GM21367 (cell line): ENCODE data around the gene TTC32.

Source experiments
- ATAC-seq: cut with Tn5 transposase; IDR thresholded peaks from one replicate; pipeline ENCODE4 v1.9.1; 2021; ENCODE audit not compliant: unreplicated experiment

Gene TTC32

GRCh38 chr2:19878268-19879046 is 23.3 kb downstream of the TTC32 start:
- ATAC-seq, result no peak

- no peak for ATAC-seq
Observed at GRCh38 chr2:19876751-19877150, 25.0 kb downstream of the TTC32 start.

DNA sequence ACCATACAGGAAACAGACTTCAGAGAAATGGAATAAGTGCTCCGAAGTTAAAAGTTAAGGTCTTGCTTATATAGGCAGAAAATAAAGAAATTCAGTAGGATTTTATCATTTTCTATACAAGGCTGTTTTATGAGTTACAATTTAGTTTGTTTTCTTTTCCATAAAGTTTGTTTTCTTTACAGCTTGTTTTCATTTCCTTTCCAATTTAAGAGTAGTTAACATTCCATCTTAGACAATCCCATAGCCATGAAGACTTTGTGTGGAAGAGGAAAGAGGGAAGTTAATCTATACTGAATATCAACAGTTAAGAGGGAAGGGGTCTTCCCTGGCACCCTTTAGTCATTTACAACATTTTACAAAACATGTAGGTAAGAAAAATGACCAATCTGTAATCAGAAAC is 26.5 kb downstream of the TTC32 start:
- ATAC-seq, result no peak

DNA sequence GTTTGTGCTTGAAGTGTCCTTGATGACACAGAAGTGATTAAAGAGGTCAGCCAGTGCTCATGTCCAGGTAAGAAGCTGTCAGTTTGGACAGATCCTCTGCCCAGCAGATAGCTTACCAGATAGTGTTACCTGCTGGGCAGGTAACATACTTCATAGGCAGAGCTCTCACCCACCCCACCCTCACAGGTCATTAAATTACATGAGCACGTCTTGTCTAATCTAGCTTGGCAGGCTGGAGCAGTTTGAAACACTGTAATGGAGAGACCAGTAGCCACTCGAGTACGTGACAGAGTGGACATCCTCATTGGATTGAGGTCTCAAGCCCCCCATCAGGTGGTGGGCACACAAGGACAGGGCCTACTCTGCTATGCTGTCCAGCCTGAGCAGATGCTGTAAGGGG is 27.1 kb downstream of the TTC32 start:
- ATAC-seq, result no peak

DNA sequence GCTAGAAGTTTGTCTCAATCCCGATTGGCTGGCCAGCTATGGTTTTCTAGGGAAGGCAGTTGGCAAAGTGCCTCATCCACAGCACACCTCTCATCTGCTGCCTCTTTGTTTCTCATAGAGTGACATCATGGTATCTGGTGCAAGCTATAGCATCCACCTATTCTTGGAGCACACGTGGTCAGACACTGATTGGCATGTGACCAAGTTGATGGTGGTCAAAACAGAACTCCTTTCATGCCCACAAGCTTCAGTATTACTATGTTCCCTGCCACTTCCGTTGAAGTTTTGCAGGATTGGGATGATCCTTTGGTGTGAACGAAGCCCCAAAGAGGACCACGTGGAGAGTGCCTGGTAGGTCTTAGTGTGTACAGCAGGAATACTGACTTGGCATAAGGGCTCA is 28.8 kb downstream of the TTC32 start:
- no peak for ATAC-seq

DNA sequence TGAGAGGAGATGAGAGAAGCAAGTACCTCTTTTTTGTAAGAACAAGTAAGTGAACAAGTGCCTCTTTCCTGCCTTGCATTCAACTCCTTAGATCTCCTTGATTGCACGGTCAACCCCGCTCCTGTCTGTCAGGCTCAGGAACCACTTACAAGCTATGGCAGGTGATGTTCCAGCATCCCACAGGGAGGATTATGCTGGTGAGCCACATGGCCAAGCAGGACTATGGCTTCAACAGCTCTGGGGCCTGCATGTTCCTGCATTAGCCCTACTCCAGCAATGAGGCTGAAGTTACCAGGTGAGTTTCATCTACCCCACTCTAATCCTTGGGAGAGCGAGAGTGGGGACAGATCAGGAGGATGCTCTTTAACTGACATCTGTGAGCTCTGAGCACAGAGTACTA is 29.5 kb downstream of the TTC32 start:
- ATAC-seq, result no peak

DNA sequence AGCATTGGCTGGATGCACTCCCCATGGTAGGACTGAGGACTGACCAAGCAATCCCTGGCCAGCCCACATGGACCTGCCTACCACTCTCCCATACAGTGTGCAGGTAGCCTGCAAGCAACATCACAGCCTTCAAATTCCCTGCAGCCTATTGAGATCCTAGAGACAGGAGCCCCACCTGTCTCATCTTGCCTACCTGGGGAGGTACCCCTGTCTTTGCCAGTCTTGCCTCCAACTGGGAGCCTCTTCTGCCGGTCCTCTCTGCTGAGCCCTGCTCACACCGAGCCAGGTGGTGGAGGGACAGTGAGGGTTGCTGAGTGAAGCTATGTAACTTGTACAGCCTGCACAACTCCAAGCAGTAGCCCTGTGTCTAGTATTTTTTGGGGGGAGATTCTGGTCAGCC is 29.9 kb downstream of the TTC32 start:
- no peak for ATAC-seq

GRCh38 chr2:19870792-19871191 is 31.0 kb downstream of the TTC32 start:
- ATAC-seq, result no peak

DNA sequence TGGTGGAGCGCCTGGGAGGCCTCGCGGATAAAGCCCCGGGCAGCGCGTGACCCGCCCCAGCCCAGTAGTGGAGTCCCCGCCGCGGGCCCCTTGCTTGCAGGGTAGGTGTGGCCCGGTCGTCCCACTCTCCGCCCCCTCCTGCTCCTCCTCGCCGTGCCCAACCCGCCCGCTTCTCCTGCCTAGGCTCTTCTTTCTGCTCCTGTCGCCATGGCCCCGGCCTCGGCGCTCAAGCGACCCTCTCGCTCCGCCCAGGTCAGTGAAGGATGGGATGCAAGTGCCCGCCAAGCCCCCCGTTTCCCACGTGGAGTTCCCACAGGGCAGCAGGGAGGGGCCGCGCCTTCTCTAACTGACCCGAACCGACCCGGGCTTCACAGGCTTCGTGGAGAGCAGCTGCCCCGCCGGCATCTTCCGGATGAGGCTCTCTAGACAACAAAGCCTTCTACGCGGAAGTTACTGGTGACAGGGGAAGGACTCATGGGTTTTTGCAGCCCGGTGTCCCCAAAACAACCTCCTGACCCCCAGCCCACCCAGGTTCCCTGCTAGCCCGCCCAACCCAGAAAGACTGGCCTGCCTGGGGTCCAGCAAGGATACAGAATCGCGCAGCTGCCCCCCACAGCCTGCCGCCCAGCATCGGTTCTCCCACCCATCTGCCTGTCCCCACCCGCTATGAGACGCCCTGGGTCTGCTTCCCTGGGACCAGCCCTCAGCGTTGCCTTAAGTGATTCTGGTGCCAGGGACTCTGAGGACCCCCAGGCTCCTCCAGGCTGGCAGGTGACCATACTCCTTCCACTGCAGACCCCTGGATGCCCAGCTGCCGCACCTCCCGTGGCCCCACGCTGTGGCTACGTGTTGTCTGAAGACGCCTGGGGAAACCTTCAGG is 32.8 kb downstream of the TTC32 start:
- peak; percentile 71 for ATAC-seq

- ATAC-seq, result peak; percentile 9
Observed at GRCh38 chr2:19868224-19868623, 33.6 kb downstream of the TTC32 start.

- no peak for ATAC-seq
Observed at GRCh38 chr2:19866771-19867170, 35.0 kb downstream of the TTC32 start.

DNA sequence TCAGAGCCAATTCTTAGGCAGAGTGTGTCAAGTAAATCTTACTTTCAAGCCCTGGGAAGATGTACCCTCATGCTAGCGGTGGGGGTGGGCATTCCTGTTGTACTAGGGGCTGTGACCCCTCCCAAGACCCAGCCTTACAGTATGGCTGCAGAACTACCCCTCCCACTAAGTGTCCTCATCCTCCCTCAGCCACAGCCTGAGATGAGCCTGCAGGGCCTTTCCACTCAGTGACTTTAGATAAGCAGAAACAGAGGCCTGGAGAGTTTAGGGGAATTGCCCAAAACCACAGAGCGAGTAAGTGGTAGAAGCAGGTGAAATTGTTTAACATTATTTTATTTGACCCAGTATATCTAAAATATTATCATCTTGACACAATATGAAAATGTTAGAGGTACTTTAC is 36.6 kb downstream of the TTC32 start:
- ATAC-seq, result no peak

DNA sequence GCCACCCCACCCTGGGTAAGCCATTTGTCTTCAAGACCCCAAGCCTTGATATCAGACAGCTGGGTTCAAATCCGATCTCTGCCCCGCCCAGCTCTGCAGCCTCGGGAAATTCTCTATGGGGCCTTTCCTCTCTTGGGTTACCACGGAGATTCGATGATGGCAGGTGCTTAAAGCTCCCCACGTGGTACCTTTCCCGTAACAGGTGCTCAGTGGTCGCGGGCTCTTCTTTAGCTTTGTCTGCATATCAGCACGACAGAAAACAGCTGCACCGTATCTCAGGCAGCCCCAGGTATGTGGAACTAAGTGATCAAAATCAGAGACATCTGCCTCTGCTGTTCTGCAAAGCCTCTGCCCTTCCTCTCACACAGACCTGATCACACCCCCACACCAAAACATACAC is 37.4 kb downstream of the TTC32 start:
- ATAC-seq, result no peak

- peak; percentile 73 for ATAC-seq
Observed at GRCh38 chr2:19863303-19864041, 38.3 kb downstream of the TTC32 start.

DNA sequence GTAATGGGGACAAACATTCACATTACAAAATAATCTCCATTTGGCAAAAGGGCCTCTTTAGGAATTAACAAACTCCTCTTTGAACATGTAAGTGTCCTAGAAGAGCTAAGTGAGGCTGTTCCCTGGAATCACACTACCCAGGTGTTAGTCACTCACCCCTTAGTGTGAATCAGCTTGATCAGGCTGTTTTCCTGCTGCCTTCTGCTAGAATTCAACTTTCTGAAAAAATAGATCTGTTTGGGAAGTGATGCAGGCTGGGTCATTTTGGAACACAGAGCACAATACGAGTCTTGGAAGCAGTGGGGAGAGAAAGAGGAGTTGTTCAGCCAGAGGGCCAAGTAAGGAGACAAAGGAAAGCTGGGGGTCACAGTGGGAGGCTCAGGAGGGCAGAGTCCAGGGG is 40.0 kb downstream of the TTC32 start:
- no peak for ATAC-seq

GRCh38 chr2:19860022-19860421 is 41.8 kb downstream of the TTC32 start:
- ATAC-seq, result no peak

GRCh38 chr2:19859565-19859964 is 42.2 kb downstream of the TTC32 start:
- ATAC-seq, result no peak

DNA sequence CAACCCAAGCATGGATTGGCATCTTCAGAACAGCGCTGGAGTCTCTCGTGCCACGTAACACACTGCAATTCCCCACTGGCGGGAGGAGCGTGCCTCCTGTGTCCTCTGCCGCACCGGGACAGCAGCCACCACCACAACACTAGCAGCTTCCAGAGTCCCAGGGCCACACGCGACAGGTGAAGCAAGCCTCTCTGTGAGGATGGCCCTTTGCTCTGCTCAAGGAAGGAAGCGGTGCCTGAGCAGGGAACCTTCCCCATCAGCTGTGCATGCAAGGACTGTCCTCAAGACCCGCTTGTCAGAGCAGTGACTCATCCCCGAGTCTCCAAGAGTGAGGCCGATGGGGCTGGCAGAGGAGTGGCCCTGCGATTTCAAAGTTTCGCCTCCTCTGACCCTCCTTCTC is 44.0 kb downstream of the TTC32 start:
- no peak for ATAC-seq

DNA sequence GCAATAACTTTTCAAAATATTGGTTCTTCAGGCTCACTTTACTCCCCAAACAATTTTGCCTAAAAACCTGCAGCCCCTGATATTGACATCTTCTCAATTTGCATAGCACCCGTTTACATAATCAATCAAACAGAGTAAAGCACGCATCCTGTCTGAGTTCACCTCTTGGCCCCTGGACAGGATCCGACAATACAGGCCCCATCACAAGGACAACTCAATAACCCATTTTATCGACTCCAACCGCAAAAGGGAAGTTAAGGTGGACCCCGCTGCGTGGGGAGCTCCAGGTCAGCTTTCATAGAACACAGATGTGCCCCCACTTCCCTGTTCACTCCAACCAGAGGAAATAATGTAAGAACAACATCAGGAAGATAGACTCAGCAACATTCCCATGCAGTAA is 44.7 kb downstream of the TTC32 start:
- no peak for ATAC-seq

- no peak for ATAC-seq
Observed at GRCh38 chr2:19855542-19856431, 46.0 kb downstream of the TTC32 start.
